Activated T-cell treated with anti-CD3 and anti-CD28 coated beads, Interleukin-2, amount 50 U/mL, for 48 hours (primary cell): ENCODE results near the gene SPRN.
"Not testable (repeated sequence)": the region's sequence is repeated elsewhere in the genome, so short reads cannot be mapped to it uniquely, and the experiment has no call there.

Source experiments
- DNase-seq, 2 experiments: peaks; one replicate each; pipeline ENCODE4 v3.0.0-alpha.2; 2020

The SPRN gene

GRCh38 chr10:133456041-133456951 lies 31.9 kb upstream of the SPRN start:
- peak; percentile 7 to 9 for DNase-seq

- DNase-seq, result peak; percentile 1 to 5
Measured at GRCh38 chr10:133455611-133456031, 31.2 kb upstream of the SPRN start.

GRCh38 chr10:133455196-133455595 lies 30.8 kb upstream of the SPRN start:
- DNase-seq, result peak; percentile 6 to 10

- DNase-seq, result peak; percentile 8
Measured at GRCh38 chr10:133454204-133454893, 29.9 kb upstream of the SPRN start.

DNA sequence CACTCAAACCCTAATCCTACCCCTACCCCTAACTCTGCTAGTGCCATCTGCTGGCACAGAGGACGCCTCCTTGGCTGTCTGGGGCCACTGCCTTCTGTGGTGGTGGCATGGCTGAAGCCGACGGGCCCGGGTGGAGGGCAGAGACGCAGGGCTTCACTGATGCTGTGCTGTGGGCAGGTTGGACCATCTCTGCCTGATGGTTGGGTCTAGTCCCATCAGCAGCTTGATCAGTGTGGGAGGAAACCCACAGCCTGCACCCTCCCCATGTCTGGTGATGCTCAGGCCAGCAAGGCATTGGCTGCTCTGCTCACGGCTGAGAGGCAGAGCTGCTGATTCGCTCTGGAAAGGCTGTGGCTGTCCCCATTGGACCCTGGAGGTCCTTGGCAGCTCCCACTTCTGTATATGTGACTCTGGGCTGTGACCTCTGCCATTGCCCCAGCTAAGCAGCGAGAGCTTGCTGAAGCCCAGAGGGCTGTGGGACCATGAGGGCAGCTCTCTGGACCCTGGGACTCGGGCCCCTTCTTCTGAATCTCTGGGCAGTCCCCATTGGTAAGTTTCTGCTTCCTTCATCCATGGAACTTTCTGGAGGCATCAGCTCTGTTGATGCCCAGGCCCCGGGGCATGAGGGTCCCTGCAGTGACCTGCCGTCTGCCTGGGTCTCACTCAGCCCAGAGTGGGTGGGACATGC lies 29.2 kb upstream of the SPRN start, which contains the start of gene SCART1:
Gene SCART1 (plus strand): TSS at position 430 of the 688 bp plus-strand sequence. CDS start 53 bp downstream, at position 483.
- peak; percentile 15 to 16 for DNase-seq

GRCh38 chr10:133452453-133452852 lies 28.0 kb upstream of the SPRN start:
- DNase-seq, result no peak

DNA sequence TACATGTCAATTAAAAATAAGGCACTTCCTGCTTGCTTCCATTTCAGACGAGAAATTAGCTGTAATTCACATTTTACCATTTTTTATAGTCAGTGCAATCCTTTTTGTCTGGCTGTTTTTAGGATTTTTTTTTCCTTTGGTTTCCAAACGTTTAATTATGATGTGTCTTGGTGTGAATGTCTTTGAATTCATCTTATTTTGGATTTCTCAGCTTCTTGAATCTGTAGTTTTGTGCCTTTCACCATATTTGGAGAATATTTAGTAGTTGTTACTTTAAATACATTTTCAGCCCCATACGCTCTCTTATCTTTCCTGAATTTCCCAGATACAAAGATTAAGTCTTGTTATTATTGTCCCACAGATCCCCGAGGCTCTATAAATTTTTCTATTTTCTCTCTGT lies 26.9 kb upstream of the SPRN start:
- no peak for DNase-seq

DNA sequence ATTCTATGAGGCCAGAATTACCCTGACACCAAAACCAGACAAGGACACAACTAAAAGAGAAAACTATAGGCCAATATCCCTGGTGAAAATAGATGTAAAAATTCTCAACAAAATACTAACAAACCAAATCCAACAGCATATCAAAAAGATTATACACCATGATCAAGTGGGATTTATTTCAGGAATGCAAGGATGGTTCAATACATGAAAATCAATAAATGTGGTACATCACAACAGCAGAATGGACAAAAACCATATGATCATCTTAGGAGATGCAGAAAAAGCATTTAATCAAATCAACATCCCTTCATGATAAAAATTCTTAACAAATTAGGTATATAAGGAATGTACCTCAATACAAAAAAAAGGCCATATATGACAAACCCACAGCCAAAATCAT lies 23.7 kb upstream of the SPRN start:
- no peak for DNase-seq

- DNase-seq, result peak in 1 of 2 experiments; percentile 8
Measured at GRCh38 chr10:133446979-133447378, 22.6 kb upstream of the SPRN start.

DNA sequence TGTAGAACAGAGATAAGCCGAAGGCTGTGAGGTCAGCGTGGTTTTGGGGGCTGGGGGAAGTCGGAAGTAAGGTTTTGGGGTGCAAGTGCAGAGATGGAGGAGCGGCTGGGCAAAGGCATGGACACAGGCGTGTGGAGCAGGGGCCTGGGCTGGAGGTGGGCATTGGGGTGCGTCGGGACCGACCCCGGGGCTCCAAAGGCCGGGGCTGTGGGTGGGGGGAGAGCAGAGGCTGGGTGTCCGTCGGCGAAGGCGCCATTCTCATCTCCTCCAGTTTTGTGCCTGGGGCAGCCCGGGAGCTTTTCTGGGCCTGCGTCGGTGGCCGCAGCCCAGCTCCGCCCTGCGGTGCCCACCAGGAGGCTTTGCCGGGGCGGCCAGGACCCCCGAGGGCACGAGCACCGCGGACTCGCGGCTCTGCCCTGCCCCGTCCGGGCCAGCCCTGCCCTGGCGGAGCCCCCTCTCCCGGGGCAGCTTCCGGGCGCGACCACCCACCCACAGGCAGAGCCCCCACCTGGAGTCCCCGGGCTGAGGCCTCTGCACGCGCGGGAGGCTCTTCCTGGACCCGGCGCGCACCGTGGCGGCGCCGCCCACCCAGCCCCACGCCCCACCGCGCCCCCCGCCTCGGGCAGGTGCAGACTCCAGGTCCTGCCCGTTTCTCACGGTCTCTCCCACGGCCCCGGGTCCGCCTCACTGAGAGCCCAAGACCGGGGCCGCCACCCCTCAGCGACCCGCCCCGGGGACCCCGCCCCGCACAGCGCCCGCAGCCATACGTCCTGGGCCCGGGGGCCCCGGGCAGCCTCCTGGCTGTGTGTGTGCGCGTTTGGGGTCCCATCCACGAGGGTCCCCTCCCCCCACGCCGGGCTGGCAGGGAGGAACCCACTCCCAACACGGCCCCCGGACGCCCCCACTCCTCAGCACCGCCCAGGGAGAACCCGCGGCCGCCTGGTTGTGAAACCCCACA lies 21.6 kb upstream of the SPRN start:
- peak in 1 of 2 experiments; percentile 6 for DNase-seq

GRCh38 chr10:133445268-133445732 lies 20.9 kb upstream of the SPRN start:
- peak in 1 of 2 experiments; percentile 6 for DNase-seq

GRCh38 chr10:133444342-133445267 lies 20.2 kb upstream of the SPRN start:
- DNase-seq, result peak; percentile 6 to 7

DNA sequence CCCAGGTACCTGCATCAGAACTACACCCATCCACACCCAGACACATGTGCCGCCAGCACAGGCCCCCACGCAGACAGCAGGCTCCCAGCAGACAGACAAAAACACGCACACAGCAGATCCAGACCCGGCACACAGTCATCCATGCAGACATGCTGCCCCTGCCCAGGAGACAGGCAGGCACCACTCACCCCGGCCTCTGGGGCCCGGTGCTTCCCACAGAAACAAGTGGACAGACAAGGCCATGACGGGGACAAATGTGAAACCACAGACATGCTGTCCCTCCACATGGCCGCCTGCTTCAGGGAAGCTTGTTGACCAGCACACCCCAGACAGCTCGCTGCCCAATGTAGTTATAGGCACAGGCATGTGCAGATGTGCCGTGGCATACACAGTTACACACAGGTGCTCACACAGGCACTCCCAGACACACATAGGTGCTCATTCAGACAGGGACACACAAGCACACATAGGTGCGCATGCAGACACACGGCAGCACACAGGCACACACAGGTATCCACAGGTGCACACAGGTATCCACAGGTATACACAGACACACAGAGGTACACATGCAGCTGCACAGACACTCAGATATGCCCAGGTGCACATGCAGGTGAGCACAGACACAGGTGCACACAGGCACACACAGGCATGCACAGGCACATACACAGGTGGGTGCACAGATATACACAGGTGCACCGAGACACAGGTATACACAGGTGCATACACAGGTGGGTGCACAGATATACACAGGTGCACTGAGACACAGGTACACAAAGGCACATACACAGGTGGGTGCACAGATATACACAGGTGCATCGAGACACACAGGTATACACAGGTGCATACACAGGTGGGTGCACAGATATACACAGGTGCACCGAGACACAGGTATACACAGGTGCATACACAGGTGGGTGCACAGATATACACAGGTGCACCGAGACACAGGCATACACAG lies 18.8 kb upstream of the SPRN start:
- DNase-seq, result peak in 1 of 2 experiments; percentile 13

GRCh38 chr10:133442191-133442966 lies 18.0 kb upstream of the SPRN start:
- DNase-seq, result peak; percentile 43 to 47

DNA sequence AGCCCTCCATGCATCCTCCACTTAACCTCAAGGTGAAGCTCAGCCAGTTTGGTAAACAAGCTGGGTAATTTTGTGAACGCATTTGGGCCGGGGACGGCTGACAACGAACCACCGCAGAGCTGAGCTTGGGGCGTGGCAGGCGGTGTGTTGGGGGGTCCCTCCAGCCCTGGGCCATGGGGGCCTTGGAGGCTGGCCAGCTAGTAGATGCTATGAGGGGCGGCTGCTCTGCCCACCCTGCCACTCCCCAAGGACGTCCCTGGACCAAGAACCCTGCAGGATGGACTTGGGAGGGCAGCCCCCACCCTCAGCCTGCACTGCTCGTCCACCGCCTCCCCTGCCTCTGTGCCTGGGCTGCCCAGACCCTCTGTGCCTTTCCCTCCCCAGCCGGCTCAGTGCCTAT lies 17.4 kb upstream of the SPRN start:
- peak; percentile 12 to 19 for DNase-seq

- not testable (repeated sequence) for DNase-seq
Measured at GRCh38 chr10:133441356-133441755, 16.9 kb upstream of the SPRN start.

DNA sequence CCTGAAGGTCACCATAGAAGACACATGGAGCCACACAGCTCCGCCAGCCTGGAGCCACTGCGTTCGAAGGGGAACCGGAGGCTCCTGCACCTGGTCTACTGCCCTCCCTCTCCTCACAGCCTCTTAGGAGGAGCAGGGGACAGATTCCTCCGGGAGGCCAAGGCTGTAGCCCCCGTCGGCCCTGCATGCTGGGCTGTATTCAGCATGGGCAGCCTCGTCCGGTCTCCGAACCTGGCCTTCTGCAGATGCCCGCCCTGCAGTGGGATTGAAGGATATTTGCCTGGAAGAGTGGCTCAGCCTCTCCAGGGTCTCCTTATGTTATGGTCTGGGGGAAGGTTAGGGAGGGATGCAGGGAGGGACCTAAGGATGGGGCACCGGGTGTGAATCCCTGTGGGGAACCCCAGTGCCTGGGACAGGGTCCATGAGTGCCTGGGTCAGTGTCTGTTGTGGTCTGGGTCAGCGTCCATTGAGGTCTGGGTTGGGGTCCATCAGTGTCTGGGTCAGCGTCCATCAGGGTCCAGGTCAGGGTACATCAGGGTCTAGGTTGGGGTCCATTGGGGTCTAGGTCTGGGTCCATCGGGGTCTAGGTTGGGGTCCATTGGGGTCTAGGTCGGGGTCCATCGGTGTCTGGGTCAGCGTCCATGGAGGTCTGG lies 16.3 kb upstream of the SPRN start:
- peak in 1 of 2 experiments; percentile 17 for DNase-seq
